ENCODE results near the gene TFDP2. TPM values are rescaled to one million over a fixed set of nuclear protein-coding genes. Genes with fewer than 3 reads are reported as not detected.

The TFDP2 gene
- total RNA-seq, 1 donor from 2014 or later, result 64.5 TPM

DNA sequence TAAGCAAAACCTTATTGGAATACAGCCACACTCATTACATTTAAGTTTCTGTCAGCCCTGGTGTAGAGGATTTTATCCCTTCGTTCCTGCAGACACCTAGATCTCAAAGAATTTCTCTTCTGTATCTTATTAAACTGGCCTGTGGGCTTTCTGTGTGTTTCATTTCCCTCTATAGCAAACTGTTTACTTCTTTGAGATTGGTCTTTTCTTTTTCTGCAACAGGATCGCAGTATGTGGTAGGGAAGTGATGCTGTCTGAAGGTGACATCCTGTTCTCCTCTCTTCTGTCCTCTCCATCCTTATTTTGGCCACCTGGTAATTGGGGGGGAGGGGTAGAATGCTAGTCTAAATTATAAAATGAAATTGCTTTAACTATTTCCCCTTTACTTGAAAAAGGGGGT lies 247.4 kb downstream of the TFDP2 start:
- peaks cover 13% of the 10 kb centered on the region for H3K9me3 Mint-ChIP-seq
- no peak overlapping the region for H3K27ac Mint-ChIP-seq (ENCODE audit: unreplicated experiment)

DNA sequence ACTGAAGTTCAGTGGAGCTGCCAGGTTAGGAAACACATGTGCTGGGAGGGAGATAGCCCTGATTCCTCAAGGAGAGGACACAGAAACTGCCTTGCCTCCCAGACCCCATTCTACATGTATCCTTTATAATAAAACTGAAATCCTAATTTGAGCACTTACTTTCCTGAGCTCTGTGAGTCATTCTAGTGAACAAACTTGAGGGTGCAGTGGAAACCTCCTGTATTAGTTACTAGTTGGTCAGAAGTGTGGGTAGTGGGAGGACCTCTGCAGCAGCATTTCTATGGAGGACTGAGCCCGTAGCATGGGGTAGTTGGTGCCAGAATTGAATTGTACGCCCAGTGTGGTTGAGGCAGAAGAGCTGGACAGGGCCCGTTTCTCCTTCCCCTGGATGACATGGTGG lies 249.0 kb downstream of the TFDP2 start:
- Mint-ChIP-seq H3K4me3 (no peak overlapping the region), H3K4me1 (no peaks in the 10 kb centered on the region), H3K36me3 (ENCODE audit: low read depth) (peaks cover 31% of the 10 kb centered on the region), H3K9me3 (peaks cover 13% of the 10 kb centered on the region), H3K27me3 (ENCODE audit: low read depth) (no peaks in the 10 kb centered on the region), H3K27ac (ENCODE audit: unreplicated experiment) (no peak overlapping the region)
- TF ChIP-seq, protein P1, sequence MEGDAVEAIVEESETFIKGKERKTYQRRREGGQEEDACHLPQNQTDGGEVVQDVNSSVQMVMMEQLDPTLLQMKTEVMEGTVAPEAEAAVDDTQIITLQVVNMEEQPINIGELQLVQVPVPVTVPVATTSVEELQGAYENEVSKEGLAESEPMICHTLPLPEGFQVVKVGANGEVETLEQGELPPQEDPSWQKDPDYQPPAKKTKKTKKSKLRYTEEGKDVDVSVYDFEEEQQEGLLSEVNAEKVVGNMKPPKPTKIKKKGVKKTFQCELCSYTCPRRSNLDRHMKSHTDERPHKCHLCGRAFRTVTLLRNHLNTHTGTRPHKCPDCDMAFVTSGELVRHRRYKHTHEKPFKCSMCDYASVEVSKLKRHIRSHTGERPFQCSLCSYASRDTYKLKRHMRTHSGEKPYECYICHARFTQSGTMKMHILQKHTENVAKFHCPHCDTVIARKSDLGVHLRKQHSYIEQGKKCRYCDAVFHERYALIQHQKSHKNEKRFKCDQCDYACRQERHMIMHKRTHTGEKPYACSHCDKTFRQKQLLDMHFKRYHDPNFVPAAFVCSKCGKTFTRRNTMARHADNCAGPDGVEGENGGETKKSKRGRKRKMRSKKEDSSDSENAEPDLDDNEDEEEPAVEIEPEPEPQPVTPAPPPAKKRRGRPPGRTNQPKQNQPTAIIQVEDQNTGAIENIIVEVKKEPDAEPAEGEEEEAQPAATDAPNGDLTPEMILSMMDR (conservative IDR thresholded peaks at IDR 0.05), result no peak
- no peak for DNase-seq (ENCODE audit: low read depth, low spot score)

More for the DNA sequence above, 247.4 kb downstream of the TFDP2 start:
- no peak for DNase-seq (ENCODE audit: low read depth, low spot score)
- peaks cover 28% of the 10 kb centered on the region for H3K36me3 Mint-ChIP-seq (ENCODE audit: low read depth)
- TF ChIP-seq, protein P1 (conservative IDR thresholded peaks at IDR 0.05), result no peak
- no peaks in the 10 kb centered on the region for H3K4me1 Mint-ChIP-seq
- H3K27me3 Mint-ChIP-seq (ENCODE audit: low read depth), result no peaks in the 10 kb centered on the region
- no peak overlapping the region for H3K4me3 Mint-ChIP-seq

GRCh38 chr3:141898908-141899307 lies 250.4 kb downstream of the TFDP2 start:
- Mint-ChIP-seq H3K4me1 (peaks cover 6% of the 10 kb centered on the region), H3K9me3 (peaks cover 13% of the 10 kb centered on the region), H3K27me3 (ENCODE audit: low read depth) (no peaks in the 10 kb centered on the region), H3K4me3 (no peak overlapping the region), H3K27ac (ENCODE audit: unreplicated experiment) (no peak overlapping the region), H3K36me3 (ENCODE audit: low read depth) (peaks cover 30% of the 10 kb centered on the region)
- no peak for DNase-seq (ENCODE audit: low read depth, low spot score)
- TF ChIP-seq, protein P1 (conservative IDR thresholded peaks at IDR 0.05), result no peak

DNA sequence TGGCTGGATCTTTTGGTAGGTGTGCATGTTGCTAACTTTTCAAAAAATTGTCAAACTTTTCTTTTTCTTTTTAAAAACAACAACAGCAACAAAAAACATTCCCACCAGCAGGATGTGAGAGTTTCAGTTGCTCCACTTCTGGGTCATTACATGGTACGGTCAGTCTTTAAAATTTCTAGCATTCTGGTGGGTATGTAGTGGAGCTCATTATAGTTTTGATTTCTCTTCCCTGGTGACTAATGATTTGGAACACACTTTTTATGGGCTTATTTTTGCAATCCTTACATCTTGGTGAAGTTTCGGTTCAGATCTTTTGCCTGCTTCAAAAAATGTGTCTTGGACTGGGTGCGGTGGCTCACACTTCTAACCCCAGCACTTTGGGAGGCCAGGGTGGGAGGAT lies 253.6 kb downstream of the TFDP2 start:
- Mint-ChIP-seq H3K9me3 (peaks cover 13% of the 10 kb centered on the region), H3K27ac (ENCODE audit: unreplicated experiment) (no peak overlapping the region), H3K36me3 (ENCODE audit: low read depth) (peaks cover 32% of the 10 kb centered on the region), H3K4me1 (peaks cover 15% of the 10 kb centered on the region), H3K4me3 (no peak overlapping the region), H3K27me3 (ENCODE audit: low read depth) (no peaks in the 10 kb centered on the region)
- no peak for DNase-seq (ENCODE audit: low read depth, low spot score)
- TF ChIP-seq, protein P1 (conservative IDR thresholded peaks at IDR 0.05), result no peak

DNA sequence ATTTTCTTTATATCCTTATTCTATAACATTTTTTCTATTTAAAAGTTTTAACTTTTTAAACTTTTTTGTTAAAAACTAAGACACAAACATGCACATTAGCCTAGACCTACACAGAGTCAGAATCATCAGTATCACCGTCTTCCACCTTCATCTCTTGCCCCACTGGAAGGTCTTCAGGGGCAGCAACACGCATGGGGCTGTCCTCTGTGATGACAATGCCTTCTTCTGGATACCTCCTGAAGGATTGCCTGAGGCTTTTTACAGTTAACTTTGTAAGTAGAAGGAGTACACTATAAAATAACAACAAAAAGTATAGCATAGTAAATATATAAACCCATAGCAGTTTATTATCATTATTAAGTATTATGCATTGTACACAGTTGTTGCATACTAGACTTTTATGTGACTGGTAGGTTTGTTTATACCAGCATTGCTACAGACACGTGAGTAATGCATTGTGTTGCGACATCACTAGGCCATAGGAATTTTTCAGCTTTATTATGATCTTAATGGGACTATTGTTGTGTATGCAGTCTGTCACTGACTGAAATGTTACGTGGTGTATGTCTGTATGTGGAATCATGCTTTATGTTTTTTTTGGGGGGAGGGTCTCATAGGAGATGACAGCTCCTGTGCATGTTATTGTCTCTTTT lies 254.7 kb downstream of the TFDP2 start:
- peaks cover 15% of the 10 kb centered on the region for H3K4me1 Mint-ChIP-seq
- H3K27me3 Mint-ChIP-seq (ENCODE audit: low read depth), result no peaks in the 10 kb centered on the region
- no peak overlapping the region for H3K27ac Mint-ChIP-seq (ENCODE audit: unreplicated experiment)
- no peak for DNase-seq (ENCODE audit: low read depth, low spot score)
- peaks cover 9% of the 10 kb centered on the region for H3K9me3 Mint-ChIP-seq
- TF ChIP-seq, protein P1 (conservative IDR thresholded peaks at IDR 0.05), result no peak
- peaks cover 28% of the 10 kb centered on the region for H3K36me3 Mint-ChIP-seq (ENCODE audit: low read depth)
- no peak overlapping the region for H3K4me3 Mint-ChIP-seq

Other genes with a start within 250 kb of the TFDP2 start
- 14.9 and 16.5 TPM in 2 replicates for gene GK5, start 76.0 kb upstream of the TFDP2 start, total RNA-seq